SK-N-SH (cell line): ENCODE data around the gene DPH6.

Experiments
- CHD2 ChIP-seq: fragments of 150-350 bp; IDR thresholded peaks from 2 replicates; pipeline ENCODE4 v1.6.1; 2018; ENCODE audit warnings: low read length; ENCODE audit not compliant: partially characterized antibody
- CTCF ChIP-seq: fragments of 200-600 bp; sonication (generic); IDR thresholded peaks from 2 replicates; pipeline ENCODE4 v1.6.1; 2017; ENCODE audit warnings: antibody characterized with exemption, mild to moderate bottlenecking, moderate library complexity
- ELF1 ChIP-seq: IDR thresholded peaks from 2 replicates; pipeline ENCODE4 v1.4.0; 2012
- EP300 ChIP-seq, 2 experiments: IDR thresholded peaks; 2 replicates each; pipeline versions ENCODE4 v1.4.0 to v1.6.1; 2012; ENCODE audit warnings: borderline replicate concordance in 1 of 2, low read depth in 1 of 2, low read length in 1 of 2
- FOXM1 ChIP-seq: IDR thresholded peaks from 2 replicates; pipeline ENCODE4 v1.4.0; 2012; ENCODE audit warnings: low read depth, mild to moderate bottlenecking
- GABPA ChIP-seq: IDR thresholded peaks from 2 replicates; pipeline ENCODE4 v1.4.0; 2012; ENCODE audit warnings: low read depth, mild to moderate bottlenecking
- MAX ChIP-seq: IDR thresholded peaks from 2 replicates; pipeline ENCODE4 v1.4.0; 2012; ENCODE audit warnings: low read depth
- POLR2AphosphoS5 ChIP-seq: IDR thresholded peaks from 2 replicates; pipeline ENCODE4 v1.6.1; 2012; ENCODE audit warnings: low read depth, low read length
- REST ChIP-seq: IDR thresholded peaks from 2 replicates; pipeline ENCODE4 v1.6.1; 2012; ENCODE audit warnings: mild to moderate bottlenecking, low read depth, low read length, moderate library complexity
- SIN3A ChIP-seq: IDR thresholded peaks from 2 replicates; pipeline ENCODE4 v1.6.1; 2012; ENCODE audit warnings: low read depth, mild to moderate bottlenecking, low read length, moderate library complexity, borderline replicate concordance
- USF1 ChIP-seq: IDR thresholded peaks from 2 replicates; pipeline ENCODE4 v1.4.0; 2012; ENCODE audit warnings: low read depth, borderline replicate concordance
- USF2 ChIP-seq: fragments of 150-350 bp; IDR thresholded peaks from 2 replicates; pipeline ENCODE4 v1.6.1; 2017; ENCODE audit warnings: antibody characterized with exemption, low read length, low read depth, borderline replicate concordance
- ZBTB33 ChIP-seq: IDR thresholded peaks from 2 replicates; pipeline ENCODE4 v1.4.0; 2012; ENCODE audit warnings: low read depth, borderline replicate concordance

GRCh38 chr15:35580606-35581005, 34.6 kb upstream of the DPH6 start:
- TF ChIP-seq USF2: no peak
- TF ChIP-seq MAX: no peak
- TF ChIP-seq POLR2AphosphoS5: no peak
- no peak for TF ChIP-seq FOXM1
- TF ChIP-seq CTCF: no peak
- no peak for TF ChIP-seq ZBTB33
- no peak for TF ChIP-seq ELF1
- no peak for TF ChIP-seq CHD2
- no peak for TF ChIP-seq SIN3A
- no peak for TF ChIP-seq REST
- no peak for TF ChIP-seq GABPA
- TF ChIP-seq EP300 (IDR thresholded peaks at IDR 0.05; ENCODE audit: borderline replicate concordance in 1 of 2, low read depth in 1 of 2, low read length in 1 of 2): no peak
- TF ChIP-seq USF1: no peak
